Hindlimb muscle (tissue), 1 donor: ENCODE data around the gene MOXD1. TPM values are rescaled to one million over a fixed set of nuclear protein-coding genes. Genes with fewer than 3 reads are reported as not detected.

Source experiments
- DNase-seq: peaks from one replicate; pipeline ENCODE4 v3.0.0-alpha.2; 2013
- polyA plus RNA-seq: library from polyadenylated mRNA; unstranded; fragments of 120-200 nt; gene quantifications from one replicate; pipeline ENCODE4 v1.2.1, GENCODE V29; 2013; ENCODE audit not compliant: insufficient read length

Gene MOXD1
- polyA plus RNA-seq, 1 donor: 2.3 TPM

DNA sequence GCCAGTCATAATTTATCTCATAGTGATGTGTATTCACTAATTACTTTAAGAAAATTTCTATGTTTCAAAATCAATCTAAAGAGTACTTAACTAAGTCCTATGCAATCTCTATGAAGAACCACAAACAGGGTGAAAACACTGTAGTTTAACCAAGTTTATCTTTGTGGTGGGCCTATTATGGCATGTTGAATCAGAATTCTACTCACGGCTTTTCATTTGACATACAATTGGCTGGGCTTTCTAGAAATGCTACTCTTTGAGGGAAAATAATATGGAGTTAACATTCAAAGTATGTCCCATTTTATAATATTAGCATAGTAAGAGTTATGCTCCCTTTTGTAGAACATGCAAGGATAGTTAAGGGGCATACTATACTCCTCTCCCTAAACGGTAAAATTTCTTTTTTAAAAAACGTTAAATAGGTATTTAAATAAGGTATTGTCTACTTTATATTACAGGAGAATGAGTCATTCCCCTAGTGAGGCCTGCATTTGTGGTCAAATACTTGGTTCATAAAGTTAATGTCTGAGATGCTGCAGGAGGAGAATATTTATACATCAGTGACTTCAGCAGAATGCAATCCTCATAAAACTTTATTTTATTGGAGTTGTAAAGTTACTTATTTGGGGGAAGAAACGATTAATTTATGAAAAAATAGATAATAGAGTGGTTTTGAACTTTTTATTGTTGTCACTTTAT is 1.8 kb downstream of the MOXD1 start:
- DNase-seq: no peak

DNA sequence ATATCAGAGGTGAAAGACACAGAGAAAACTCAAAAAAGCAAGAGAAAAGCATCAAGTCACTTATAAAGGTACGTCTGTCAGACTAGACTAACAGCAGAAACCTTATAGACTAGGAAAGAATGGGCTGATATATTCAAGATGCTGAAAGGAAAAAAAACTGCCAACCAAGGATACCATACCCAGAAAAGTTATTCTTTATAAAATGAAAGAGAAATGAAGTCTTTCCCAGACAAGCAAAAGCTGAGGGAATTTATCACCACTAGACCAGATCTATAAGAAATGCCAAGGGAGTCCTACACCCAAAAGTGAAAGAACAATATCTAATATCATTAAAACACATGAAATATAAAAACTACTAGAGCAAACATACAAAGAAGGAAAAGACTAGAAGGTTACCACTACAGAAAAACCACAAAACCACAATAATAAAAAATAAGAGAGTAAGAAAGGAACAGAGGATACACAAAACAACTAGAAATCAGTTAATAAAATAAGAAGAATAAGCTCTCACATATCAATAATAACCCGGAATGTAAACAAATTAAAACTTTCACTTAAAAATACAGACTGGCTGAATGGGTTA is 6.2 kb downstream of the MOXD1 start:
- no peak for DNase-seq

DNA sequence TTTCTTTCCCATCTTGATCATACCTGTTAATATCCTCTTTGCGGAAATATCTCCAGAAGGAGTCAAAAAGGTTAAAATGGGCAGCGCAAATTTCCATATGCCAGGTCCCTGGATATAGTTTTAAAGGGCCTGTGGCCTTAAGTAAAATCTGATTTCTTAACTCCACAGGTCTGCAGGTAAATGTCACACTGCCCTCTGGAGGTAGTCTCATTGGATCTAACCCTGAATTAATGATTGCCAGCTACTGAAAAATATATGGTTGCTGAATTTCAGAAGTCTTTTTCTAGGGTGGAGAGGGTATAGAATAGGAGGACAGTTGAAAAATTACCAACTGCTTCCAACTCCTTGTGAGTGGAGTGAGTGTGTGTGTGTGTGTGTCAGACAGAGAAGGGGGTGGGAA is 8.5 kb downstream of the MOXD1 start:
- no peak for DNase-seq

DNA sequence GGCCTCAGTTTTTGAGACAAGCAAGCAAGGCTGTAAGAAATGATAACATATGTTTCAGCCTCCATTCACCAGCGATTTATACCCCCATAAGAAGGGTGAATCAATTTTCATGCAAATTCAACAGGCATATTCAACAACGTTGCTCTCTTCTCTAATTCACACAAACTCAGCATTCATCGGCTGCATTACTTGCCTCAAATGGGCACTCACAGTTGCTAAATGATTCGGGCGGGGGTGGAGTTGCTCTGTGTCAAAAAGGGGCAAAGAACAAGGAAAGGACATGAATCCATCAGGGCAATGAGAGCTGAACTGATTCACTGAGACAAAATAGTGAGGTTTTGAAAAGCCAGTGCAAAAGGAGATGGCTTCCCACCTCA is 9.0 kb downstream of the MOXD1 start:
- DNase-seq: no peak

DNA sequence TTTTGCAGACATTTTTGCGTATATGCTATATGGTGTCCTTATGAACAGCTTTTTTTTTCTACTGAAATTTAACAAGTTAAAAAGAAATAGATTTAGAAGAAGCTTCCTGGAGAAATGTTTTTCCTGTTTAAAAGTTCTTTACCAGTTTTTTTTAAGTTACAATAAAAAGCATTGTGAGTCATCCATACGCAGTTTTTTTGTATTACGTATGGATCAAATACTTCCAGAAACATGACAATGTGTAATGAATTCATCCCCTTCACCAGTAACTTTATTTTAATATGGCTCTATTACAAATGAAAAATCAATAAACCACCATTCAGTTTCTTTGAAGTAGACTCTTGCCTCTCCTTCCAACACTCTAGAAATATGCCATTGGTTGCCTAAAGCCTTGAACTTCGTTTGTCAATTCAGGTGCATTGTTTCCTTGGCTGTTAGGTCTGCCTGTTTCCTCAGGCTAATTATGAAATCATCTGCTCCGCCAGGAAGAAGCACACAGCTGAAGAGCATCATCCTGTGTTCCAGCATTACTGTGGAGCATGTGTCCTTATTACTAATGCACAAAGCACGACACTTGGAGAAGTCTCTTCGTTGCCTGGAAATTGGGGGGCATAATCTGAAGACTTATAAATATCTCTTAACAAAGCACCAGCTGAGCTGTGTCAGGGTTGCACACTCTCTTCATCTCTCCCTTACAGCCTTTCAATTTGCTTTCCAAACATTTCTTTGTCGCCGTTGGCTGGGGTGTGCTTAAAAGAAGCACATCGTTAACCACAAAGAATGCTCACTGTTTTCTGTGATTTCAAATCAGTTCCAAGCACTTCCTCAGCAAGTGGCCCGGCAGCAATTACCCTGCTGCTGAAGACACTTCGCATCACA is 9.6 kb downstream of the MOXD1 start:
- no peak for DNase-seq

DNA sequence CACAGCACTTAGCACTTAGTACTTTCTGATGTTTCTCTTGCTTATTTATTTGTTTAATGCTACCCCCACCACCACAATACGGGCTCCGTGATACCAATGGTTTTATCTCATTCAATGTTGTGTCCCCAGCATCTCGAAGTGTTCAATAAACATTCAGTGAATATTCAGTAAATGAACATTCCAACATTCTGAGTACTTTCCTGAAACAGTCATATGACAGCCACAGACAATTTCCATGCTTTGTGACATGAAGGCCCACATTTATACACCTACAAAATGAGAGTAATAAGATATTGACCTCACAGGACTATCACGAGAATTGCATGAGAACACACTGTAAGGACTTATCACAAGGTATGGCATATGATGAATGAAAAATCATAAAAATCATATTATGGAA is 10.8 kb downstream of the MOXD1 start:
- no peak for DNase-seq

DNA sequence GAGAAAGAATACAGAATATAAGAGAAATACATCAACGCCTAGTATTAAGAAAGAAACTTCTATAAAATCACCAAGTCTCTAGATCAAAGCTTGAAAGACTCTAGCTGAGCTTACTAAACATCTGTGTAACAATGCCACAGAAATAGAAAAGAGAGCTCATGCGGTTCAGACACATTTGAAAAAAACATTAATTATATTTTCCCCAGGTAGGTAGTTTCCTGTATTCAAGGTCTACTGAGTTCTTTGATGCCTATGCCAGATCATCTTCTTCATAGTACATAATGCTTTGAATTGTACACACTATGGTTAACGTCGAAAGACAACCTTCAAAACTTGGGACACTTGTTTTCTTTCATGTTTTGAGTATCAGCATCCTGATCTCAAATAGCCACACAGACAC is 11.3 kb downstream of the MOXD1 start:
- no peak for DNase-seq

DNA sequence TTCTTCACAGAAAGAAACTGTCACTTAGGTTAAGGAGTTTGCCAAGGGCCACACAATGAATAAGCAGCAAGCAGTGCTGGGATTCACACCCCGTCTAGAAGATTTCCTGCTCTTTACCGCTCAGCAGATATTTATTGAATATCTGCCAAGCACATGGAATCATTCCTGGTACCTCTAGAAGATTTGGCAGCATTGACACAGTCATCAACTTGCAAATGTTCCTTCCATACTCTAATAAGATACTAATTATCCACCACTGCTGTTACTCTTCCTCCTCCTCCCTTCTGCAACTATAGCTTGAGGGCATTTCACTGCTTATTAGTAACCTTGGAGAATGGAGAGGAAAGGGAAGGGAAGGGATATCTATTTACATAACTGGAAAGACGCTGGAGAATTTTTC is 13.0 kb downstream of the MOXD1 start:
- no peak for DNase-seq

DNA sequence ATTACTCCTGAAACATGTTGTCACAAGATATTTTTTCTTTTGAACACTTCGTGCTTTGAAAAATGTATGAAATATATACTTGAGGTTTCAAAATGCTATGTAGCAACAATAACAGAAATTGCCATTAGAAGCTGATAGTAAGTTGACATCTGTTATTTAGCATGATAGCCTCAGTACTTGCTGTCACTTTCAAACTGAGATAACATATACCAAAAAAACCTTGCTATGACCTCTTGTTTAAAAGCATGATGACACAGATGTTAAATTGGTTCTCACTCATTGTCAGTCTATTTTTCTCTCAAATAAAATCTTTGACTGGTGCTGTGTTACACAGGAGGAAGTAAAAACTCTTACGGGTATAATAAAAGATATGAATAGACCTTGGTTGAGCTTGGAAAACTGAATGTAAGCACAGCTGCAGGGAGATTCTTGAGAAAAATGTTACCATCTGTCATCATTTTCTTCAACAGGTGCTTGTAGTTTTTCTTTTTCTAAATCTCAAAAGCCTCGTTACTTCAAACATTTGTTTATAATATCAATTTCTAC is 18.6 kb downstream of the MOXD1 start:
- no peak for DNase-seq

DNA sequence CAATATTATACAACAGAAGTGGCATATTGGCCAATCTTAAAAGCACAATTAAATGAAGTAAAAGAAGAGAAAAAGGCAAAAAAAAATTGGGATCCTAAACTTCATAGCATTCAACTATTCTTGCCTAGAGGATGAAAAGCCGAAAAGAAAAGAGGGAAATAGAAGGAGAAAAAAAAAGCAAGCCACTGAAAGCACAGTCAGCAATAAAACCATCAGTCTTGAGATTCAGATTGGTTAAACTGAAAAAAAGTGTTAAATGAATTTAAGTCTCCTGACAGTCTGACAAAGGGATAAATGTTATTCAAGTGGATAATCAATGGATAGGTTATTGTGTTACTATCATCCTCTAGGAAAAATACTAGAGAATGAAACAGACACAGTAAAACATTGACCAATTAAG is 19.9 kb downstream of the MOXD1 start:
- DNase-seq: no peak

DNA sequence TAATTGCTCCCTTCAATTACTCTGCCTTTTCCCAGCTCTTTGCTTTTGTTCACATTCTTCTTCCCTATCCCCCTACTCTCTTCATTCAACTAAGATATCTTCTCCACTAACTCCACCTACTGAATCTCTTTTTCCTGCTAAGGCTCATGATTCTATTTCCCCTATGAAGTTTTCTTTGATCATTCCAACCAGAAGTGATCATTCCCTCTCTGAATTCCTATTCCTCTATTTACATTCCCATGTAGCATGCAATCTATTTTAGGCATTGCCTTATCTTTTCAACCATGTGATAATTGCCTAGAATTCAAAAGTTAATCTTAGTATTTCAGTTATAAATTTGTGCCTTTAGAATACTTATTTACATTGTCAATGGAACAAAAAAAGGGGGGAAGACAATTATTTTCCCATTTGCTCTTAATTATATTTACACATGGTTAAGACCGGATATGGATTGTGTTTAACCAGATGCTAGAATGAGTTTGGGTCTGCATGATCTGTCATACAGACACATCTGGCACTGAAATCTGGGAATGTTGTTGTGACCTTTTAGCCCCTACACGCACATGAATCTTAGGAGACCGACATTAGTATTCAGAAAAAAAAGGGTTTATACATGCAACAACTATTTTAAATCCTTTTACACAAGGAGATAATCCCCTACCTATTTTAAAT is 20.8 kb downstream of the MOXD1 start:
- DNase-seq: no peak

DNA sequence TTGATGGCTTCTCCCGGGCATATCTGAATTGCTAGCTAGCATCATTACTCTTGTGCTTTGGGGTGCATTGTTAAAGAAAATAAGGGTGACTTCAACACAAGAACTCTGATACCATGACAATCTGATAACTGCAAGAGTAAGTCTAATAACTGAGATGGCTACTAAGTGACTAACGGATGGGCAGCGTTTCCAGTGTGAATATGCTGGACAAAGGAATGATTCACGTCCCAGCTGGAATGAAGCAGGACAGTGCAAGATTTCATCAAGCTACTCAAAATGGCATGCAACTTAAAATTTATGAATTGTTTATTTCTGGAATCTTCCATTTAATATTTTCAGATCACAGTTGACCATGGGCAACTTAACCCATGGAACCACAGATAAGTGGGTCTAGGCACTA is 31.7 kb downstream of the MOXD1 start:
- no peak for DNase-seq

DNA sequence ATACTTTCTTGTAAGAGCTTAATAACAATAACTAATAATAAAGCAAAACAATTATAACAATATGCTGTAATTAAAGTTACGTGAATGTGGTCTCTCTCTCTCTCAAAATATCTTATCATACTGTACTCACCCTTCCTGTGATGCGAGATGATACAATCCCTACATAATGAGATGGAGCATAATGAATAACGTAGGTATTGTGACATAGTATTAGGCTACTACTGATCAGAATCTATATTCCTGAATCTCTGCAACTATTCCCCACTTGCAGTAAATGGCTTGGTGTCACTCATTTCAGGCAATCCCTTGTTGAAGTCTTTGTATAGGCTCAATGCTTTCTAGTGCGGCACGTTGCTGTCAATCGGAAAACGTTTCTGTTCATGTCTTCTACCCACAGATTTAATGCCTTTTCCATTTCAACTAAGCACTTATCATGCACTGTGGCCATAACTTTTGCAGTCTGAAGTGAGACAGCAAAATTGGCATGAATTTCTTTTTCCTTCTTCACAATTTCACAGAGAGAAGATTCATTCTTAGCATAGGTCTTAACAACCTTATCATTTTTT is 32.3 kb downstream of the MOXD1 start:
- DNase-seq: no peak

DNA sequence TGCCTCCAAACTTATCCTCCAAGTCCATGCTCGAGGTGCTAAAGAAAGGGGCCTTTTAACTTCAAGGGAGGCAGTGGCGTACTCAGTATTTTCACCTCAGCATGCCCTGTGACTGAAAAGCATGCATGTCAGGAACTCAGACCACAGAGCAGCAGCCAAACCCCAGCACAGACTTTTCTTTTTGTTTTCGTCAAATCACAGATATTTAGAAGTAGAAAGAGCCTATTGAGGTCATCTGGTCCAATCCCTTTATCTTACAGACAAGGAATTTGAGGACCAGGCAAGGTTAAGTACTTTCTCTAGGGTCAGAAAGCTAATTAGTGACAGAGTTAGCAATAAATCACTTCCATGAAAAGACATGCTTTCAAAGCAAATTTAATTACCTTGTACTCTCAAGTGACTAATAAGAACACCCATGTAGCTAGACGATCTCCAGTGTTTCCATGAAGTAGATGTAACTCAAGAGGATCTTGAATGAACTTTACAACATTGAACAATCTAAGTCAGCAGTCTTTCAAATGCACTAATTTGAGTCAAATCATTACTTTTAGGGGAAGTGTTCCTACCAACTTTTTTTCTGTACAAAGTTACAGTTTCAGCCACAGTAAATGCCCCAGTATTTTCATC is 35.9 kb downstream of the MOXD1 start:
- DNase-seq: no peak

DNA sequence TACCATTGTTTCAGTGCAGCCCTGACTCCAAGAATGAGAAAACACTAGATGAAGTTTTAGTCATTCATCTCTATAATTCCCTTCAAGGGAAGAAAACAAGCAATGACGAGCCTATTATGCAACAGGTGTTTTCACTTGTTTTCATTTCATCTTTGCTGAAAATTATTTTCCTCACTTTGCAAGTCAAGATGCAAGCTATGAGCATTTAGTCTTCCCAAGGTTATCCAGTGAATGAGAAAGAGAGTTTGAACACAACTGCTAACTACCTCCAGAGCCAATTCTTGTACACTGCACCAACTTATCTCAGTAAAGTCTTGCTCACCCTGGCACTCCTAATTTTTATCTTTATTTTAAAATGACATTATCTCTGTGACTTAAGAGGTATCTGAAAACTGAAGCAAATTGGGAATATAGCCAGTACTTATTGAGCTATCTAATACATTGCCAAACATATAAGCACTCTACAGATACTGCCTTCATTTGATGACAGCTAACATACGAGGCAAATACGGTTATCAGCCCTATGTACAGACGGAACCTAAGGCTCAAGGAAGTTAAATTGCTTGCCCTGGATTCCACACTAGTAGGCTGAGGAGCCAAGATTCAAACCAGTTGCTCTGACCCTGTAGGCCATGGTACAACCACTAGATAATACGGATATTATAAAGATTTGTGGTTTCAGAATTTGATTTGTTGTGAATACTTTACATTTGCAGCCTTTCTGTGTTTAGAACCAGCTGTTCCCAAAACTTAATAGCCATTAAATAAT is 36.8 kb downstream of the MOXD1 start:
- no peak for DNase-seq

DNA sequence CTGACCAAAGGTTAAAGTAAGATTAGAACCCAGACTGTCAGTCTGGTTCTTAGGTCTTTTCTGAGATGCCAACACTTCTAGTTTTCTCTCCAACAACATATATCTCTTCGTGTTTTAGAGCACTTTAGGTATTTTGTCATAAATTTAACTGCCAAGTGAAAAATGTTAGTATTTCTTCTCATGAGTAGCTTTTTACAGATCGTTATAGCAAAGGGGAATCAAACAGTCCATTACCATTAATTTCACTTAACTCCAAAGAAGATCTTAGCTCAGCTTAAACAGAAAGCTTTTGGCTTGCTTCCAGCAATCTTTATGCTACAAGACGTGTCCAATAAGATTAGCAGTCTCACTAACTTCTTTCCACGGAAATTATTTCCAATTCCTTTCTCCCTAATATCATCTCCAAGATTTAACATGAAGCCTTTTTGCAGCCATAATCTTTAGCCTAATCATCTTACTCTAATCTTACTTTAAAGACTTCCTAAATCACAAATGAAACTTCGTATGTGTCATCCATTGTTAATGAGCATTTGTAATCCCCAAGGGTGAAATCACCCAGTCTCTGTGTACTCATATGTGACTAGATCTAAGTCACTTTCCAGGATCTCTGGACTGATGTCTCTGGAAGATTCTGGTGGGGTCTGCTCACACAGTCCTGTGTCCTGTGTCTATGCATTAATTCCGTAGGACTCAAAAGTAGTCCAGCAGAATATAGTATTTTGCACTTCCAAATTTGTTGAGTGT is 38.7 kb downstream of the MOXD1 start:
- no peak for DNase-seq

DNA sequence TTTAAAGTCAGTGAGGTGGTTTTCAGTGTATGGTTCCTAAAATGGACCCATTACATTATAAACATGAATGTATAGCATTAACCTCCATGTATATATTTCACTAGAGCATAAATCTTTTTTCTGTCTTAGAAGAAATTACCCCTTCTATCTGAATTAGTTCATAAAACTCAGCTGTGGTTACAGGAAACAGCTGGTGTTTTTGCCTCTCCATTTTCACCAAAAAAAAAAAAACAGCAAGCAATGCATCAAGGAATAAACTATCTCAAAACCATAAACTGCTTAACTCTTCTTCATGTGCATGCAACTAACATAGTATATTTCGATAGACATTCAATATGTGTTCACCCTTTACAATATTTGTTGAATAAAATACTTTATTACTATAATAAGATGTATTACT is 40.2 kb downstream of the MOXD1 start:
- no peak for DNase-seq

DNA sequence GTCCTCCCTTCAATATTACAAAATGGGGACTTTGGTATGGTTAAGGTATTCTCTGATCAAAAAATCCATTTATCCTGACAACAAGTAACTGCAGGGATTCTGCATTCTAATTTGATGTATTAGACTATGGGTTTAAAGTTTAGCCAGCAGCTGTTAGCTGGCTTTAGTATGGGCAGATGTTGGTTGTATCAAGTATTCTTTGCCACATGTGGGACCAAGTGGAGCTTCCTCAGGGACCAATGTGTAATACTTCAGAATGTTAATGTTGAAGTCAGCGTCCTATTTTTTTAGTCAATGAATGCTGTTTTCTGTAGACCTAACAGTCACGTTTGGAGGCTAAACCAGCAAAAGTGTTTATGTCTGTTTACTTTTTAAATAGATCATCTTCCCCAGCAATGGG is 41.4 kb downstream of the MOXD1 start:
- no peak for DNase-seq

DNA sequence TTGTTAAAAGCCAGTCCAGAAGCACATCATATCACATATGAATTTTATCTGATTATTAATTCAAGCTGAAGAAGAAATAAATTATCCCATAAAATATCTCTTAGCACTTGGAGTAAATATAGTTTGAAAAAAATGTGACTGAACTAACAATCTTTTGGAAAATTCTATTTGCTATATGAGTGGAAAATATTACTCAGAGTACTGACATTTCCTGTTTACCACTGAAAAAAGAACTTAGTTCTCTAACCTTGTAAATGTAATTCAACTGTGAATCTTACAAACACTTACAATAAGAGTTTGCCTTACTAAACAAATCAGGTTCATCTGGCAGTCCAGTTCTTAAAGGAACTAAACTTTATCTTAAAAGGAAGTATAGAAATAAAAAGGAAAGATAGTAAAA is 44.2 kb downstream of the MOXD1 start:
- DNase-seq: no peak

DNA sequence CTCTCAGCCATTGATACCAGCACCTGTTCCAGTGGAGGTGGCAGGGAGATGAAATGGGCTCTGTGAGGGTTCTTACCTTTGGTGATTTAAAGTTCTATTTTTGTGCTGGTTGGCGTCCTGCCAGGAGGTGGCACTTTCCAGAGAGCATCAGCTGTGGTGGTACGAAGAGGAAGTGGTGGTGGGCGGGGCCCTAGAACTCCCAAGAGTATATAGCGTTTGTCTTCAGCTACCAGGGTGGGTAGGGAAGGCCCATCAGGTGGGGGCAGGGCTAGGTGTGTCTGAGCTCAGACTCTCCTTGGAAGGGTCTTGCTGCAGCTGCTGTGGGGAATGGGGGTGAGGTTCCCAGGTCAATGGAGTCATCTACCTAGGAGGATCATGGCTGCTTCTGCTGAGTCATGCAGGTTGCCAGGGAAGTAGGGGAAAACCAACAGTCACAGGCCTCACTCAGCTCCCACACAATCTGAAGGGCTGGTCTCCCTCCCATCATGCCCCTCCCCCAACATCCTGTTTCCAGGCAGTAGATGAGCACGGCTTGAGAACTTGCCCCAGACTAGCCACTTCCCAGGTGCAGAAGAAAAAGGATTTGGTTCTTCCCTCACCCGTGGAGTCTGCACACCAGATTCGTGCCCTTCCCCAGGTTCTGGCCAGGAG is 46.6 kb downstream of the MOXD1 start:
- DNase-seq: no peak
